ENCODE data around the gene CCL17. TPM values are rescaled to one million over a fixed set of nuclear protein-coding genes. Genes with fewer than 3 reads are reported as not detected.
"Not testable (repeated sequence)": the region's sequence is repeated elsewhere in the genome, so short reads cannot be mapped to it uniquely, and the experiment has no call there.

Gene CCL17
- total and polyA plus RNA-seq, 9 of the 15 experiments (the other 6 are each of a cell fraction or from before 2014, with no cell fraction given): not detected

GRCh38 chr16:57397493-57397892 is 7.1 kb upstream of the CCL17 start:
- H3K79me2 ChIP-seq (ENCODE audit: control insufficient read depth, insufficient read depth, low read length); H2AFZ ChIP-seq (ENCODE audit: low read depth, low read length); H3K36me3 ChIP-seq (ENCODE audit: control insufficient read depth, insufficient read depth, low read length); ATAC-seq; H3K4me1 ChIP-seq (replicated peaks in 1 of 2; ENCODE audit: control insufficient read depth in 2 of 2, insufficient read depth in 2 of 2, low read length in 2 of 2); intact Hi-C loops (cut with micrococcal nuclease); DNase-seq (ENCODE audit: extremely low read depth in 1 of 4, low spot score in 3 of 4); H3K9me3 ChIP-seq (replicated peaks; ENCODE audit: control insufficient read depth, insufficient read depth, low read depth, low read length); H3K4me3 ChIP-seq; CTCF ChIA-PET (ENCODE audit: low intra/inter-chr PET ratio); H3K9me1 ChIP-seq (ENCODE audit: control insufficient read depth, insufficient read depth, low read length); H3K9ac ChIP-seq (ENCODE audit: insufficient read depth in 1 of 2, low read depth in 2 of 2, low read length in 2 of 2); BruUV-seq (replicated peaks); H3K27ac ChIP-seq (ENCODE audit: extremely low read depth, low read depth, low read length); H3K4me2 ChIP-seq (ENCODE audit: insufficient read depth, low read length); H4K20me1 ChIP-seq (replicated peaks; ENCODE audit: control insufficient read depth, insufficient read depth, low read length); POLR2A ChIA-PET; FAIRE-seq; in situ Hi-C loops (cut with MboI): not testable (repeated sequence)
- WGBS (ENCODE audit: insufficient coverage, low coverage, missing lambda C conversion rate): 5% methylated on average over 4 of the region's 4 CpGs
- peak; percentile 21; the same call in 1 of the 2 replicates for TF ChIP-seq CBFA2T3 (IDR thresholded peaks at IDR 0.05)
- TF ChIP-seq TCF3 (CRISPR knock-in tag; IDR thresholded peaks at IDR 0.05): peak; percentile 51; the same call in 1 of the 2 replicates
- peaks cover 0 to 45% of the 10 kb centered on the region in 2 experiments; a peak in 4 of 5 replicates for H3K27me3 ChIP-seq (ENCODE audit: control insufficient read depth in 2 of 2, insufficient read depth in 2 of 2, low read length in 2 of 2)

DNA sequence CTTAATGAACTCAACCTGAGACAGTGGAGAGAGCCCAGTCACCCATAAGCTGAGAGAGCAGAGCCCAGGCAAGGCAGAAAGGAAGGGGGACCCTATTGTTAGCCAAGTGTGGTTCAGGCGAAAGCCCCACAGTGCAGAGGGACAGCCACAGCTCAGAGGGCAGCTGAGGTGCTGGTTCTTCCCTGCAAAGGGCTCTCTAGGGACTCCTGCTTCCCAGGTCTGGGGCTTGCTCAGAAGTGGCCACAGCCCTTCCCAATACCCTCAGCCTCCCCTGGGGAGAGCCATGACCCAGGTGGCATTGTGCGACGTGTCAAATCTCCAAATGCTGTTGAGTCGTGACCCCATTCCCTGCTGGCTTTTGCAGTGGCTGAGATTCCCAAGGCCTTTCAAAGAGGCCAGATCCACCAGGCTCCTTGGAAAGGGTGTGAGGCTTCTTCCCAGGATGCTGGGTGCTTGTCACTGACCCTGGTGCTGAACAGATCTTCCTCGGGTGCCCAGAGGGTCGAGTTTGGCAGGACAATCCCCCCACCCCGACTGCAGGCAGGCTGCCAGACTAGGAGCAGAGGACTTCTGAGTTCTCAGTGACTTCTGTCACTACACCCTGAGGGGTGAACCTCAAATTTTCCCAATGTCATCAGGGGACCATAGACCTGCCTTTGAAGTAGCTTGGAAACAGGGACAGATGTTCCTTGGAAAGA is 2.5 kb upstream of the CCL17 start:
- H3K9me3 ChIP-seq (replicated peaks; ENCODE audit: control insufficient read depth, insufficient read depth, low read depth, low read length): no peaks in the 10 kb centered on the region
- no peak for FAIRE-seq
- ATAC-seq: no peak
- no peak for DNase-seq (ENCODE audit: extremely low read depth in 1 of 4, low spot score in 3 of 4)
- H2AFZ ChIP-seq (ENCODE audit: low read depth, low read length): no peak overlapping the region
- peaks cover 0 to 42% of the 10 kb centered on the region in 2 experiments; a peak in 3 of 5 replicates for H3K27me3 ChIP-seq (ENCODE audit: control insufficient read depth in 2 of 2, insufficient read depth in 2 of 2, low read length in 2 of 2)
- ChIA-PET CTCF (ENCODE audit: low intra/inter-chr PET ratio) (no interaction called here), POLR2A (no interaction called here)
- in situ Hi-C loops (cut with MboI): no loop called here
- no TSS peak for BruUV-seq (replicated peaks)
- intact Hi-C loops (cut with micrococcal nuclease): no loop called here
- no peaks in the 10 kb centered on the region for H3K9me1 ChIP-seq (ENCODE audit: control insufficient read depth, insufficient read depth, low read length)
- no peak overlapping the region for H3K9ac ChIP-seq (ENCODE audit: insufficient read depth in 1 of 2, low read depth in 2 of 2, low read length in 2 of 2)
- H3K4me1 ChIP-seq (replicated peaks in 1 of 2; ENCODE audit: control insufficient read depth in 2 of 2, insufficient read depth in 2 of 2, low read length in 2 of 2): no peaks in the 10 kb centered on the region
- no peak overlapping the region for H3K27ac ChIP-seq (ENCODE audit: extremely low read depth, low read depth, low read length)
- WGBS (ENCODE audit: insufficient coverage, low coverage, missing lambda C conversion rate): 0% methylated on average over 7 of the region's 7 CpGs
- no peak overlapping the region for H3K4me3 ChIP-seq
- H3K79me2 ChIP-seq (ENCODE audit: control insufficient read depth, insufficient read depth, low read length): no peaks in the 10 kb centered on the region
- H3K36me3 ChIP-seq (ENCODE audit: control insufficient read depth, insufficient read depth, low read length): no peaks in the 10 kb centered on the region
- H4K20me1 ChIP-seq (replicated peaks; ENCODE audit: control insufficient read depth, insufficient read depth, low read length): no peaks in the 10 kb centered on the region
- no peak overlapping the region for H3K4me2 ChIP-seq (ENCODE audit: insufficient read depth, low read length)
- TF ChIP-seq, protein P1, sequence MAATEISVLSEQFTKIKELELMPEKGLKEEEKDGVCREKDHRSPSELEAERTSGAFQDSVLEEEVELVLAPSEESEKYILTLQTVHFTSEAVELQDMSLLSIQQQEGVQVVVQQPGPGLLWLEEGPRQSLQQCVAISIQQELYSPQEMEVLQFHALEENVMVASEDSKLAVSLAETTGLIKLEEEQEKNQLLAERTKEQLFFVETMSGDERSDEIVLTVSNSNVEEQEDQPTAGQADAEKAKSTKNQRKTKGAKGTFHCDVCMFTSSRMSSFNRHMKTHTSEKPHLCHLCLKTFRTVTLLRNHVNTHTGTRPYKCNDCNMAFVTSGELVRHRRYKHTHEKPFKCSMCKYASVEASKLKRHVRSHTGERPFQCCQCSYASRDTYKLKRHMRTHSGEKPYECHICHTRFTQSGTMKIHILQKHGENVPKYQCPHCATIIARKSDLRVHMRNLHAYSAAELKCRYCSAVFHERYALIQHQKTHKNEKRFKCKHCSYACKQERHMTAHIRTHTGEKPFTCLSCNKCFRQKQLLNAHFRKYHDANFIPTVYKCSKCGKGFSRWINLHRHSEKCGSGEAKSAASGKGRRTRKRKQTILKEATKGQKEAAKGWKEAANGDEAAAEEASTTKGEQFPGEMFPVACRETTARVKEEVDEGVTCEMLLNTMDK (IDR thresholded peaks at IDR 0.05; ENCODE audit: borderline replicate concordance, insufficient read depth, low read depth, low read length, poor library complexity, severe bottlenecking): no peak
